SK-N-MC (cell line): Measurements from ENCODE around the gene PODXL2.

Experiments used
- EZH2 ChIP-seq: fragments of 200-600 bp; sonication (generic); IDR thresholded peaks from one replicate; pipeline ENCODE4 v1.6.1; 2017; ENCODE audit warnings: antibody characterized with exemption
- FOXP2 ChIP-seq: optimal IDR thresholded peaks from 2 replicates; pipeline ENCODE3; 2011; ENCODE audit warnings: mild to moderate bottlenecking, moderate library complexity; ENCODE audit not compliant: insufficient read depth; ENCODE audit errors: extremely low read length, control extremely low read depth
- POLR2AphosphoS5 ChIP-seq: IDR thresholded peaks from 2 replicates; pipeline ENCODE4 v1.6.1; 2012; ENCODE audit warnings: mild to moderate bottlenecking, low read depth, low read length, borderline replicate concordance

DNA sequence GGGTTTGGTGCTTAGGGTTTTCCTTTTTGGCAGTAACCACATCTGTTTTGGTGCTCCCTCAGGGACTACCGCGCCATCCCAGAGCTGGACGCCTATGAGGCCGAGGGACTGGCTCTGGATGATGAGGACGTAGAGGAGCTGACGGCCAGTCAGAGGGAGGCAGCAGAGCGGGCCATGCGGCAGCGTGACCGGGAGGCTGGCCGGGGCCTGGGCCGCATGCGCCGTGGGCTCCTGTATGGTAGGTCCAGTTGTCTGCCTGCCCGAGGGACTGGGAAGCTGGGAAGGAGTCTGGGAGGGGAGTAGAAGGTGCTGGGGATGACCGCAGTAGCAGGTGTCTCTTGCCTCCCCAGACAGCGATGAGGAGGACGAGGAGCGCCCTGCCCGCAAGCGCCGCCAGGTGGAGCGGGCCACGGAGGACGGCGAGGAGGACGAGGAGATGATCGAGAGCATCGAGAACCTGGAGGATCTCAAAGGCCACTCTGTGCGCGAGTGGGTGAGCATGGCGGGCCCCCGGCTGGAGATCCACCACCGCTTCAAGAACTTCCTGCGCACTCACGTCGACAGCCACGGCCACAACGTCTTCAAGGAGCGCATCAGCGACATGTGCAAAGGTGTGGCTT lies 24.3 kb upstream of the PODXL2 start:
- TF ChIP-seq POLR2AphosphoS5: no peak
- TF ChIP-seq EZH2: no peak
- TF ChIP-seq FOXP2: no peak
